AG10803 (cell line): ENCODE results near the gene TUNAR.

Experiments used
- DNase-seq: peaks from one replicate; pipeline ENCODE4 v3.0.0; 2010; ENCODE audit warnings: low read depth
- H3K4me3 ChIP-seq: 2 replicates; pipeline ENCODE4 v1.5.1; 2011; ENCODE audit warnings: mild to moderate bottlenecking, low read length, control low read depth
- CTCF ChIP-seq: conservative IDR thresholded peaks from 2 replicates; pipeline ENCODE4 v1.5.1; 2011; ENCODE audit warnings: mild to moderate bottlenecking, low read length, control low read depth, inconsistent platforms

The TUNAR gene

GRCh38 chr14:95946867-95947266 is 70.2 kb downstream of the TUNAR start:
- DNase-seq = no peak
- no peak overlapping the region for H3K4me3 ChIP-seq
- TF ChIP-seq CTCF = no peak

DNA sequence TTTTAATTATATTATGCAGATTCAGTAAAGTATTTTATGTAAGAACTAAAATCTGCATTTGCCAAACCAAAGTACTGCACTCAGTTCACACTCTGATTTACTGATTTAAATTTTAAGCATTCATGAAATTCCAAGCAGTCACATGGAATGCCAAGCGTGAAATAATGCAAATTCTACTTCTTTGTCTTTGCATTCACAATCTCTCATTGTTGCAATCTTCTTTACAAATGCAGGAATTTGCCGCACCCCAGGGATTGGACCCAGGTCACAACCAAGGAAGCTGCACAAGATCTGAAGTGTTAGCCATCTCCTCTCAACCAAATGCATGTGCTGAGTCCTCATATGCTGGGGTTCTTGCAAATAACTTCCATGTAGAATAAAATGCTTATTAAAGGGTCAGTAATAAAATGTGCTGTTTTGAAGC is 71.9 kb downstream of the TUNAR start:
- no peak for TF ChIP-seq CTCF
- DNase-seq = no peak
- no peak overlapping the region for H3K4me3 ChIP-seq

GRCh38 chr14:95951359-95951758 is 74.7 kb downstream of the TUNAR start:
- H3K4me3 ChIP-seq = no peak overlapping the region
- no peak for DNase-seq
- no peak for TF ChIP-seq CTCF

DNA sequence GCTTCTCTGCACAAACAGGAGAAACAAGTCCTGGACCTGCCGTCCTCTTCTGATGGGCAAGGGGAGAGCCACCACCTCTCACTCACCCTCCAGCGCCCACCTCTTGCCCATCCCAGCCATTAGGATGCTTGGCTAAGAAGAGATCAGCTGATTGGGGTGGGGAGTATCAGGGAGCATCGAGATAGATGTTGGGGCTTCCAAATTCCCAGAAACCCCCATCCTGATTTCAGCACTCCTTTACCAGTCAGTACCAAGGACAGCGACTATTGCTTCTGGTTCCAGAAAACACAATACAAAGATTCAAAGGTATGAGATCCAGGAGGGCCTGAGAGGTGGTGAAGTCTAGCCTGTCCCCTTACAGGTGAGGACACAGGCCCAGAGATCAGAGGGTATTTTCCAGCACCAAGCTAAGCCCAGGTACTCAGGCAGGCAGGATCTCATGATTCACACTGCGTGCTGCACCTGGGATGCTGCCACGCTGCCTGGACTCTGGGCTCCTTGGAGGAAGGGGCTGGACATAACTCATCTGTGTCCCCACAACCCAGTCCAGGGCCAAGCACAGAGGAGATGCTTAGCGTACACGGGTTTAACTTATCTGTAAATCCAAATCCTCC is 76.6 kb downstream of the TUNAR start:
- no peak for TF ChIP-seq CTCF
- no peak for DNase-seq
- no peak overlapping the region for H3K4me3 ChIP-seq

DNA sequence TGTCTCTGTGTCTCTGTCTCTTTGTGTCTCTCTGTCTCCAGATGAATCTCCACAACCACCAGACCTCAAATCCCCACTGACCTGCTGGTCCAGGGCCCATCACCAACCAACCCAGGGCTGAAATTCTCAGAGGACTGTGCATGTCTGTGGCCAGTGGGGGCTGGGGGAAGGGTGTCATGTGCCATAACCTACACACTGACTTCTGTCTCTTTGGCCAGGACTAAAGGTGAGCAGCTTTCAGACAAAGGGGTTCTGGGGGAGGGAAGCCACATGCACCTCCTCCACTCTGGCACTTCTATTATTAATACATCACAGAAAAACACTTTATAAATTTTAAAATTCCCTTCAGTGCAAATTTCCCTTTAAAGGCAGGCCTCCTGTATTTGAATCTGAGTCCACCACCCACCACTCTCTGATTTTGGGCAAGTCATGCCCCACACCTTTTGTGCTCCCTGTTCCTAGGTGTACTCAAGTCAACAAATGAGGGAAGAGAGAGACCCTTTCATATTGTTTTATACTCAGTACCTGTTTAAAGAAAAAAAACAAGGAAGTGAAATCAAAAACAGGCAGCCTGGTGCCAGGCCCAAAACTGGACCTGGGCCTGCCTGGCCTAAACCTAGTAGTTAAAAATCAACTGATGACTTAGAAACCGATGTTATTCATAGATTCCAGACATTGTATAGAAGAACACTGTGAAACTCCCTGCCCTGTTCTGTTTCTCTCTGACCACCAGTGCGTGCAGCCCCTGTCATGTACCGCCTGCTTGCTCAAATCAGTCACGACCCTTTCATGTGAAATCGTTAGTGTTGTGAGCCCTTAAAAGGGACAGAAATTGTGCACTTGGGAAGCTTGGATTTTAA is 80.2 kb downstream of the TUNAR start:
- no peak for TF ChIP-seq CTCF

DNA sequence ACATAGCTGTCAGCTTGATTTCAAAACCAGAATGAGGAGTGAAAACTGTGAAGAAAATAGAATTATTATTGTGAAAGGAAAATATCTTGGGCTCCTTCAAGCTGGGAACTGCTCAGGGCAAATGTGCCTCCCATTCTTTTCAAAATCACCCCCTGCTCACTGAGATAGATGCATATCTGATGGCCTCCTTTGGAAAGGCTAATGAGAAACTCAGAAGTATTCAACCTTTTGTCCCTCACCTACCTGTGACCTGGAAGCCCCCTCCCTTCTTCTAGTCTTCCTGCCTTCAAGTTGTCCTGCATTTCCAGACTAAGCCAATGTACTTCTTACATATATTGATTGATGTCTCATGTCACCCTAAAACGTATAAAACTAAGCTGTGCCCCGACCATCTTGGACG is 81.5 kb downstream of the TUNAR start:
- no peak overlapping the region for H3K4me3 ChIP-seq
- no peak for TF ChIP-seq CTCF
- no peak for DNase-seq

More for the DNA sequence above, 80.2 kb downstream of the TUNAR start:
- no peak overlapping the region for H3K4me3 ChIP-seq
- DNase-seq = no peak

GRCh38 chr14:95959317-95959716 is 82.7 kb downstream of the TUNAR start:
- TF ChIP-seq CTCF = no peak
- no peak for DNase-seq
- no peak overlapping the region for H3K4me3 ChIP-seq
